ENCODE data around the gene KNCN. TPM values are rescaled to one million over a fixed set of nuclear protein-coding genes. Genes with fewer than 3 reads are reported as not detected.

Gene KNCN
- total and polyA plus RNA-seq, 10 of the 15 experiments (the other 5 are each of a cell fraction or from before 2014, with no cell fraction given) = not detected

GRCh38 chr1:46529031-46529630, 22.3 kb downstream of the KNCN start:
- Histone ChIP-seq H3K9me3 (replicated peaks; ENCODE audit: control insufficient read depth, insufficient read depth, low read length) (no peaks in the 10 kb centered on the region), H3K9ac (ENCODE audit: control insufficient read depth, insufficient read depth, low read length) (no peak overlapping the region), H2AFZ (ENCODE audit: control insufficient read depth, low read depth, low read length) (no peak overlapping the region), H3K27me3 (replicated peaks in 1 of 2; ENCODE audit: control insufficient read depth in 2 of 2, insufficient read depth in 2 of 2, low read length in 1 of 2) (peaks cover 3 to 7% of the 10 kb centered on the region in 2 experiments; a peak in 2 of 4 replicates), H3K4me2 (ENCODE audit: control insufficient read depth, insufficient read depth) (no peak overlapping the region), H3K4me3 (no peak overlapping the region), H3K36me3 (ENCODE audit: control insufficient read depth in 2 of 2, insufficient read depth in 2 of 2, low read length in 1 of 2) (no peaks in the 10 kb centered on the region), H3K27ac (ENCODE audit: control insufficient read depth, insufficient read depth) (no peak overlapping the region), H4K20me1 (ENCODE audit: control insufficient read depth, insufficient read depth) (no peaks in the 10 kb centered on the region), H3K79me2 (ENCODE audit: control insufficient read depth, insufficient read depth, low read length) (no peaks in the 10 kb centered on the region), H3K4me1 (ENCODE audit: control insufficient read depth, insufficient read depth, low read length) (no peaks in the 10 kb centered on the region)
- FAIRE-seq = no peak
- in situ Hi-C loops (cut with MboI) (loop anchor here (5.0 kb wide), 2 partner anchors 52 to 82 kb away; no protein-coding TSS in a partner anchor), intact Hi-C loops (cut with micrococcal nuclease; ENCODE audit: unreplicated experiment) (no loop called here)
- no peak for DNase-seq (ENCODE audit: low read depth, low spot score)
- SMC1A ChIA-PET (ENCODE audit: uncharacterized antibody, unreplicated experiment) = interaction anchor here (0.7 to 4.2 kb wide), 9 partner anchors 10 to 95 kb away, joined by 3 to 18 read pairs (median 5); no protein-coding TSS in a partner anchor
- CTCF ChIA-PET = interaction anchor here (0.7 to 6.9 kb wide), 21 partner anchors 10 to 196 kb away, joined by 3 to 93 read pairs (median 4); no protein-coding TSS in a partner anchor
- ATAC-seq = no peak
- RAD21 ChIA-PET (ENCODE audit: unreplicated experiment) = interaction anchor here (0.7 to 5.3 kb wide), 5 partner anchors 19 to 167 kb away, joined by 3 to 29 read pairs (median 4); no protein-coding TSS in a partner anchor
- POLR2A ChIA-PET = no interaction called here
- 9% methylated on average over 4 of the region's 4 CpGs for WGBS (ENCODE audit: insufficient coverage, insufficient replicate concordance, low lambda C conversion rate, missing lambda C conversion rate)
- no TSS peak for BruUV-seq (replicated peaks)
- TF ChIP-seq POLR2AphosphoS5 (IDR thresholded peaks at IDR 0.05; ENCODE audit: low read length) (no peak), ZNF274 (IDR thresholded peaks at IDR 0.05; ENCODE audit: insufficient read depth, insufficient read length) (no peak), GATAD2B (conservative IDR thresholded peaks at IDR 0.05; ENCODE audit: low read depth) (no peak), SPI1 (IDR thresholded peaks at IDR 0.05; ENCODE audit: borderline replicate concordance, insufficient read depth, low read depth, low read length) (no peak), CREB1 (IDR thresholded peaks at IDR 0.05; ENCODE audit: low read depth) (no peak), SUZ12 (IDR thresholded peaks at IDR 0.05; ENCODE audit: unreplicated experiment) (no peak), FOXM1 (IDR thresholded peaks at IDR 0.05; ENCODE audit: low read depth, low read length) (no peak), TCF3 (IDR thresholded peaks at IDR 0.05; ENCODE audit: borderline replicate concordance, insufficient read depth, low read depth, low read length) (no peak), STAT1 (conservative IDR thresholded peaks at IDR 0.05) (no peak)
- TF ChIP-seq, protein P1, sequence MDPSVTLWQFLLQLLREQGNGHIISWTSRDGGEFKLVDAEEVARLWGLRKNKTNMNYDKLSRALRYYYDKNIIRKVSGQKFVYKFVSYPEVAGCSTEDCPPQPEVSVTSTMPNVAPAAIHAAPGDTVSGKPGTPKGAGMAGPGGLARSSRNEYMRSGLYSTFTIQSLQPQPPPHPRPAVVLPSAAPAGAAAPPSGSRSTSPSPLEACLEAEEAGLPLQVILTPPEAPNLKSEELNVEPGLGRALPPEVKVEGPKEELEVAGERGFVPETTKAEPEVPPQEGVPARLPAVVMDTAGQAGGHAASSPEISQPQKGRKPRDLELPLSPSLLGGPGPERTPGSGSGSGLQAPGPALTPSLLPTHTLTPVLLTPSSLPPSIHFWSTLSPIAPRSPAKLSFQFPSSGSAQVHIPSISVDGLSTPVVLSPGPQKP (IDR thresholded peaks at IDR 0.05; ENCODE audit: low read depth, low read length) = no peak
